ENCODE results near the gene FAM151B.
"Not testable (repeated sequence)": the region's sequence is repeated elsewhere in the genome, so short reads cannot be mapped to it uniquely, and the experiment has no call there.

The FAM151B gene, protein sequence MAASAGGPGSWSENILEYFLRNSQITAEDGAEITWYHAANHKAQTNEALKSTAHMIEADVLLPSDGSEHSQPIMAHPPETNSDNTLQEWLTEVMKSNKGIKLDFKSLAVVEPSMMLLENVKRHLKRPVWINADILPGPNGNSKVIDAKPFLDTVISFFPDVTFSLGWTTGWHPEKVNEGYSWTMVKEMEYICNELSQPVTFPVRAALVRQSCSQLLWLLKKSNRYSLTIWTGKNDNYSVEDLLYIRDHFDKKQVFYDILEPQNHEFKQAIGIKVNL

DNA sequence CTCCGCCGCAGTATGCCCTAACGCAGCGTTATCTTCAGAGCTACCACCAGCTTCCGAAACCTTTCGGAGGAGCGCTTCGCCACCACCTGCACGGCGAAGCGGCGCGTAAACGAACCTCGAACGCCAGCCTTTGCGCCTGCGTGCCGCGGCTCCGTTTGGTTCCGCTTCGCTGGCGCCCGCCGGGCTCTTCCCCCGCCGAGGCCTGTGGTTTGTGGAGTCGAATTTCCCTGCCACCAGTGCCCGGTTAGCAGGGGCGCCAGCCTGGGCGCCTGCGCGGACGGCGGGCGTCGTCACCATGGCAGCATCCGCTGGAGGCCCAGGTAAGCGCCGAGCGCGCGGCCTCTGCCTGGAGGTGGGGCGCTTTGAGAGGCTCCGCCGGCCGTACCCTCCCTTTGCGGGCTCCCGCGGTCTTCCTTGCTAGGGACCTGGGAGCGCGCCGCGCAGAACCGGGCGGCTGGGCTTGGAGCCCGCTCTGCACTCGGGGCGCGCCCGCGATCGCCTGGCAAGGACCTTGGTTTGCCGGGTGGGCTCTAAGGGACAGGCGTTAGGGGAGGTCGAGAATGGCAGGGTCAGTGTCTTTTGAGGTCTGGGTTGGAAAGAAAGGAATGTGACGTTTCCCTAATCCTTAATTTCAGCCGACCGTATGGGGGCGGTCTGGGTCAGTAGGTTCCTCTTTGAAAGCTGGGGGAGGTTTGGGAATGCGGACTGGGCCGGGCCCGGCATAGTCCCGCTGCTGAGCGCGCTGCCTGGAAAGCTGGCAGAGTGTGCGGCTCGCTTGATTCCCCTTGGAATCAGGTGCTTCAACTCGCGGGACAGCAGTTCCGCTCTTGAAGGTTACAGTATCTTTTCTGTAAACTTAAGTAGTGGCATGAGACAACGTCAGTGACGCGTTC lies at the start of gene FAM151B:
FAM151B (plus strand) TSS at position 272 of the 893 bp plus-strand sequence; CDS start at position 296, 24 bp downstream.
- DNase-seq (ENCODE audit: low spot score), result peak; percentile 94

DNA sequence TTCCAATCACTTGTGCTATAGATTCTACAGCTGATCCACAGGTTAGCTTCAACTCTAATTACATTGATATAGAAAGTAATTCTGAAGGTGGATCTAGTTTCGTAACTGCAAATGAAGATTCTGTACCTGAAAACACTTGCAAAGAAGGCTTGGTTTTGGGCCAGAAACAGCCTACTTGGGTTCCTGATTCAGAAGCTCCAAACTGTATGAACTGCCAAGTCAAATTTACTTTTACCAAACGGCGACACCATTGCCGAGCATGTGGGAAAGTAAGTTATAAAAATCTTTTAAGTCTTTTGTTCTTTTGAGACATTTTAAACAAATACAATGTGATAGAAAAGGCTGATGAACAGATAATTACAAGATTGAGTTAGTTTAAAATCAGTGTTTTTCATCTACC lies 49.2 kb upstream of the FAM151B start:
- no peak for DNase-seq (ENCODE audit: low spot score)

DNA sequence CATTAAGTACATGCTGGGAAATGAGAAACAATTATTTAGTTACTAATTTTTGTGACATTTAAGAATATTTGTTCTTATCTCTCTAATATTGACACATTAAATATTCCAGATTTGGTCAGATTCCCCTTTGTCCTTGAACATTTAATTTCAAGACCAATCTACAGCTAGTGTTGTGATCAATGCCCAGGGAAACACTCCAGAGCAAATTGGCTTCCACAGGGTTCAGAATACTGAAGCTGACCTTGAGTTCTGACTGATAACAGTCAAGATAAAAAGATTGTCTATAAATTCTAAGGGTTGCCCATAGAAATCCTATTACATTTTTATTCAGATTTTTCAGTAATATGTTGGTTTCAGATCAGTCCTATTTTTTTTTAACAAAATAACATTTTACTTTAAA lies 48.7 kb upstream of the FAM151B start:
- no peak for DNase-seq (ENCODE audit: low spot score)

DNA sequence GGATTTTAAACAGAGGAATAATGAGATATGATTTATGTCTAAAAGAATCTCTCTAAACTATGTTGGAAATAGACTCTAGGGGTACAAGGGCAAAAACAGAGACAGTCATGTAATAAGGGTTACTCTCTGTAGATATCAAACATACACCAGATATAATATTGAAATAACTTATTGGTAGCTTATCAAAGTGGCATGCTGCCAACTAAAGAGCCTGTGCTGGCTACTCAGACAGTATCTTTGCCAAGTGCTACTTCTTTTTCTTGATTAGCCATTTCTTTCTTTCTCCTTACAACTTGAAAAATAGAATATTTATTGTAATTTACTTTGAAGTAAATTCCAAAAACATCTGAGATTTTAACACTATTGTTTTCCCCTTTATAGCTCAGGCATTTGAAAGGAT lies 45.2 kb upstream of the FAM151B start:
- DNase-seq (ENCODE audit: low spot score), result no peak

DNA sequence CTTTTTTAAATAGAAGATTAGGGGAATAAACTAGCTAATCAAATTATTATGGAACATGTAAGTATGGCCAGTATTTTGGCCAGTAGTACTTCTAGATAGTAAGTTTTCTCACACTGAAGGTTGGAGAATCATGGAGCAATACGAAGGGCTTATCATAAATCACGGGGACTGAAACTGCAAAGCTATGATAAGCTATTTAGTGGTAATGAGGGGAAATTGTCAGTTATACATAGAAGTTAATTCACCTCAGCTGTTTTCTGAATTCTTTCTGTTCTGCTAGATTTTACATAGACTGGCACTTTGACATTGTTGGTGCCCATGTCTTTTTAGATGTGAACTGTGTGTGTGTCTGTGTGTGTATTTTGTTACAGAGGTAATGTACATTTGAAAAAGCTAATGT lies 34.5 kb upstream of the FAM151B start:
- DNase-seq (ENCODE audit: low spot score), result no peak

DNA sequence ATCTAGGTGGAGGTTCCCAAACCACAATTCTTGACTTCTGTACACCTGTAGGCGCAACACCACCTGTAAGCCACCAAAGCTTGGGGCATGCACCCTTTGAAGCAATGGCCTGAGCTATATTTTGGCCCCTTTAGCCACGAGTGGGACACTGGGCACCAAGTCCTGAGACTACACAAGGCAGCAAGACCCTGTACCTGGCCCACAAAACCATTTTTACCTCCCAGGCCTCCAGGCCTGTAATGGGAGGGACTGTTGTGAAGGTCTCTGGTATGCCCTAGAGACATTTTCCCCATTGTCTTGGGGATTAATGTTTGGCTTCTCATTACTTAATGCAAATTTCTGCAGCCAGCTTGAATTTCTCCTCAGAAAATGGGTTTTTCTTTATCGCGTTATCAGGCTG lies 24.6 kb upstream of the FAM151B start:
- DNase-seq (ENCODE audit: low spot score), result no peak

DNA sequence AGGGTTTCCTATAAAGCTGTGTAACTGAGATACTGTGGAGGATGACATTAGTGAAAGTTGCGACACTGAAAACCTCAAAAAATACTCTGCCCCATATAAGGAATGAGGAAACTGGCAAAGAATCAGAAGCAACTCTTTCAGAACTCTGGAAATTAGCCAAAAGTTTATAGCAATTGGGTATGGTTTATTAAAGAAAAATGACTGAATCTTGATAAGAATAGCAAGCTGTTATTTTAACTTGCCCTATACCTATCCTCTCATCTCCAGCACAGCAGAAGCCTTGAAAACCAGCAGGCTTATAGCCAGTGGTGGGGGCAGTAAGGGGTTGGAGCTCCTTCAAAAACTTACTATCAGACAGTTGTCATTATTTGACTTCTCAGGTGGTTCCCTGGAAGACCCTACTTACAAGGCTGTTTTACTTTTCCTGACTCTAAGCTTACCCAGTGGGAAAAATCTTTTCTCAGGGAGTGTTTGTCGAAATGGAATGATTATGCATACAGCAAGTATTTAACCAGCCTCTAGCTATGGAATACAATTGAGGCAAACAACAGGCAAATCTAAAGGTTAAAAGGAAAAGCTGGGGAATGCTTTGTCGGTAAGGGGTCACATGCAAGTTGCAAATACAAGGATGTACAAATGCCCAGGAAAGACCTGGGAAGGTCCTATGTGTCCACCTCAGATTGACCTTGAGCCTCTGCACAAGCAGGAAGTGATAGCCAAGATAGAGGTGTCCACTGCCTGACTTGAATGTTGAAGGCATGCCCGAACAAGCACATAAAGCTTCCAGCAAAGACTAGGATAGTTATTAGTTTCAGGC lies 21.0 kb upstream of the FAM151B start:
- DNase-seq (ENCODE audit: low spot score), result no peak

DNA sequence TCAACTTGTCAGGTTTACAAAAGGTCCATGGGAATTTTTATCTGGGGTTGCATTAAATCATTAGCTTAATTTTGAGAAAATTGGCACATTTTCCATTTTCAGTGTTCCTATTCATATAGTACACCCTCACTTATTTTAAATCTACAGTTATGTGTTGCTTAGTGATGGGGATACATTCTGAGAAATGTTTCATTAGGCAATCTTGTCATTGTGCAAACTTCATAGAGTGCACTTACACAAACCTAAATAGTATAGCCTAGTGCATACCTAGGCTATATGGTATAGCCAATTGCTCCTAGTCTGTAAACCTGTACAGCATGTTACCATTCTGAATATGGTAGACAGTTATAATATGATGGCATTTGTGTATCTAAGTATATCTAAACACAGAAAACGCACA lies 19.8 kb upstream of the FAM151B start:
- DNase-seq (ENCODE audit: low spot score), result no peak

DNA sequence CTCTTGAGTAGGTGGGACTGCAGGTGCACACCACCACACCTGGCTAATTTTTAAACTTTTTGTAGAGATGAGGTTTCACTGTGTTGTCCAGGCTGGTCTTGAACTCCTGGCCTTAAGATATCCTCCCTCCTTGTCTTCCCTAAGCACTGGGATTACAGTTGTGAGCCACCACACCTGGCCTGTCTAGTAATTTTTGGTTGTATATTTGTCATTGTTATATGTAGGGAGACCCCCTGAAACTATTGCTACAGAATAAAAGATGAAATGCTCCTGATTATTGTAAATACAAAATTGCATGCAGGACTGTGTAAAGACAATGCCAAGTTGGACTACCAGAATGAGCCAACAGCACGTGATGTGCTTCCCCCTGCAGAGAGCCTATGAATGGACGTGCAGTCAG lies 17.3 kb upstream of the FAM151B start:
- not testable (repeated sequence) for DNase-seq (ENCODE audit: low spot score)

DNA sequence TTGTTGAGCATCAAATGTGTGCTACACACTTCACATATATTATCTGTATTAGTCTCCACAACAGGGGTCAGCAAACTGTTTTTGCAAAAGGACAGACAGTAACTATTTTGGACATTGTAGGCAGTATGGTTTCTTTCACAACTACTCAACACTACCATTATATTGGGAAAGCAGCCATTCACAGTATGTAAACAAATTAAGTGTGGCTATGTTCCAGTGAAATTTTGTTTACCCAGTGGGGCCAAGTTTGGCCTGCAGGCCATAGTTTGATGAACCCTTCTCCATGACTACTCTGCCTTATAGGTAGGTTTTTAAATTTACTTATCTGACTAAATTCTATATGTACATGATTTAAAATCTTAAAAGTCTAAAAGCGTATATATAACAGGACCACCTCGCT lies 13.0 kb upstream of the FAM151B start:
- no peak for DNase-seq (ENCODE audit: low spot score)

DNA sequence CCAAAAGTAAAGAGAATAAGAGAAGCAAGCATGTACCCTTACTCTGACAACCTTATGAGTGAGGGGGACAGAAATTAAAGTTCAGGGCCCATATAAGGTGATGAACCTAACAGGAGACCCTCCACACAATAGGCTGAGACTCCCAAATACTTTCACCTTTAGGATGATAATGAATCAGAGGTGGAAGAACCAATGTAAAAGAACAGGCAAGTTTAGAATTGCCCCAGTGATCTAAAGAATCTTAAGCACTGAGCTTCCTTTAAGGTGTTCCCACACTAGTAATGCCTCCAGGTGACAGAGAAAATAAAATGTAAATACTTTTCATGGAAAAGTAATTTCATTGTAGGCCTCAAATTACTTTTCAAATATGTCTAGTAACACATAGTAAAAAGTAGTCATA lies 8.2 kb upstream of the FAM151B start:
- no peak for DNase-seq (ENCODE audit: low spot score)

DNA sequence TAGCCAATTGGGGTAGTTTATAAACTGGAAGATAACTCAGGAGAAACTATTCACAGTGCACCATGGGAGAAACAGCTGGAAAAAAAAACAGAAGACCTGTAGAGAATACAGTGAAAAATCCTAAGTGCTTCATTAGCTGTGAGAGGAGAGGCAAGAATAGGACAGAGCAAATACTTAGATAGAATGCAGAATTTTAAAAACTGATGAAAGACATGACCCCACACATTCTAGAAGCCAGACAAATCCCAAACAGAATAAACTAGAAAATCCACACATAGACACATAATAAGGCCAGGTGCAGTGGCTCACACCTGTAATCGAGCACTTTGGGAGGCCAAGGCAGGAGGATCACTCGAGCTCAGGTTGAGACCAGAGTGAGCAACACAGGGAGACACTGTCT lies 7.5 kb upstream of the FAM151B start:
- DNase-seq (ENCODE audit: low spot score), result no peak

DNA sequence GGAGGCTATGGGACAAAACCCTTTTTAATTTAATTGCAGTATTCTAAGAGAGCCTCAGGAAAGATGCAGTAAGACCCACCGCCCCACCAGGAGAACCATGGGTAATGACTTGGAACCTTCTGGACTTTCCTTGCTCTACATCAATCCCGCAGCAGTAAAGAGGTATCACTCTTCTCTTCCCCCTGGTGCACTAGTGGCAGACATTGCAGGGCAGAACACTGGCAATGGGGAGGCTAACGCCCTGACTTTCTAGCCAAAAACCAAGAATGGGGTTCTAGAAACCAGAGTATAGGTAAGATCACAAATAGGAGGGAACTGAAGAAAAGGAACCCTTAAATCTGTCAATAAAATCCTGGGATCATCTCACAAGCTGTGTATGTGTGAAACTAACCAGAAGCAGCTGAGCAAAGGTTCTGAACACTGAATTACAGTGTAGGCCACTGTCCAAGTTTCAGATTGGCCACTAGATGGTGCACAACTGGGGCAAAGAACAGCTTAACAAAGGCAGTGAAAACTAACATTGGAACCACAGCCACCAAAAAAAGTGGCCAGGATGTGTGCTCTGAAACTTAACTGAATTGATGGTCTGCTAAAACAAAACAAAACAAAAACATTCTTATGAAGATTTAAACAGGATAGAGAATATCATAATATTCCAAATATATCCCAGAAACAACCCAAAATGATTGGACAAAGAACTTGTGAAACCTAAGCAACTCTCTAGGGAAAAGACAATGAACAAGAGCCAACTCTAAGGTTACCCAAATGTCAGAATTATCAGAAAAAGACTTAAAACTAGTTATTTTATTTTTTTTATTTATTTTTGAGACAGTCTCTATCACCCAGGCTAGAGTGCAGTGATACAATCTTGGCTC lies 6.6 kb upstream of the FAM151B start:
- no peak for DNase-seq (ENCODE audit: low spot score)

DNA sequence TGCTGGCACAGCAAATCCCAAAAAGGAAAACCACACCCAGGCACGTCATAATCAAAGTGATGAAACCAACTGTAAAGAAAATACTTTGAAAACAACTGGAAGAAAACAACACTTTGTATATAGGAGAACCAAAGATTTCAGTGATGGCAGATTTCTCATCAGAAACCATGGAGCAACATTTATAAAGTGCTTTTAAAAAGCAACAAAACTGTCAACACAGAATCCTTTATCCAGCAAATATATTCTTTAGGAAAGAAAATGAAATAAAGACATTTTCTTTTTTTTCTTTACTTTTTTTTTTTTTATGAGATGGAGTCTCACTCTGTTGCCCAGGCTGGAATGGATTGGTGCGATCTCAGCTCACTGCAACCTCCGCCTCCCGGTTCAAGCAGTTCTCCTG lies 5.3 kb upstream of the FAM151B start:
- DNase-seq (ENCODE audit: low spot score), result no peak

DNA sequence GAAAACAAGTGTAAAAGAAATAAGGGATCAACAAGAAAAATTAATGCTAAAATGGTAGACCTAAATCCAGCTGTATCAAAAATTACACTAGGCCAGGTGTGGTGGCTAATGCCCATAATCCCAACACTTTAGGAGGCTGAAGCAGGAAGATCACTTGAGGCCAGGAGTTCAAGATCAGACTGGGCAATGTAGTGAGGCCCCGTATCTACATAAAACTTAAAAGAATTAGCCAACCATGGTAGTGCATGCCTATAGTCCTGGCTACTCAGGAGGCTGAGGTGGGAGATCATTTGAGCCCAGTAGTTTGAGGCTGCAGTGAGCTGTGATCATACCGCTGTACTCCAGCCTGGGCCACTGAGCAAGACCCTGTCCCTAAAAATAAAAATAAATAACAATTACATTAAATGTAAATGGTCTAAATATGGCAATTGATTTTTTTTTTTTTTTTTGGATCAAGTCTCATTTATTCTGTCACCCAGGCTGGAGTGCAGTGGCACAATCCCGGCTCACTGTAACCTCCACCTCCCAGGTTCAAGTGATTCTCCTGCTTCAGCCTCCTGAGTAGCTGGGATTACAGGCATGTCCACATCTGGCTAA lies 4.2 kb upstream of the FAM151B start:
- no peak for DNase-seq (ENCODE audit: low spot score)

DNA sequence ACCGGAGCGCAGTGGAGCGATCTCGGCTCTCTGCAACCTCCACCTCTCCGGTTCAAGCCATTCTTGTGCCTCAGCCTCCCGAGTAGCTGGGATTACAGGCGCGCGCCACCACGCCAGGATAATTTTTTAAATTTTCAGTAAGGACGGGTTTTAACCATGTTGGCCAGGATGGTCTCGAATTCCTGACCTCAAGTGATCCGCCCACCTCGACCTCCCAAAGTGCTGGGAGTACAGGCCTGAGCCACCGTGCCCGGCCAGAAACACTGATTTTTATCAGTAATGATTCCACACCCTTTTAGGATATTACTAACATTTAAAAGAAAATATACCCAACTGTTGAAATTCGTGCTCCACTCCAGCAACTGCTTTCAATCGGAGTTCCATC lies 464 bp upstream of the FAM151B start:
- DNase-seq (ENCODE audit: low spot score), result no peak

DNA sequence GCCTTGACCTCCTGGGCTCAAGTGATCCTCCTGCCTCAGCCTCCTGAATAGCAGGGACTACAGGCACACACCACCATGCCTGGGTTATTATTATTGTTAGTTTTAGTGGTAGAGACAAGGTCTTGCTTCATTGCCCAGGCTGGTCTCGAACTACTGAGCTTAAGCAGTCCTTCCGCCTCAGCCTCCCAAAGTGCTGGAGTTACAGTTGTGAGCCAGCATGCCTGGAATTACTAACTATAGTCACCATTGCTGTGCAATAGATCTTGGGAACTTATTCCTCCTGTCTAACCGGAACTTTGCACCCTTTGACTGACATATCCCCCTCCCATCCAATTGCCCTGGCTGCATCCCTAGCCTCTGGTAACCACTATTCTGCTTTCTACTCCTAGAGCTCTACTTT lies 3.4 kb downstream of the FAM151B start:
- no peak for DNase-seq (ENCODE audit: low spot score)

DNA sequence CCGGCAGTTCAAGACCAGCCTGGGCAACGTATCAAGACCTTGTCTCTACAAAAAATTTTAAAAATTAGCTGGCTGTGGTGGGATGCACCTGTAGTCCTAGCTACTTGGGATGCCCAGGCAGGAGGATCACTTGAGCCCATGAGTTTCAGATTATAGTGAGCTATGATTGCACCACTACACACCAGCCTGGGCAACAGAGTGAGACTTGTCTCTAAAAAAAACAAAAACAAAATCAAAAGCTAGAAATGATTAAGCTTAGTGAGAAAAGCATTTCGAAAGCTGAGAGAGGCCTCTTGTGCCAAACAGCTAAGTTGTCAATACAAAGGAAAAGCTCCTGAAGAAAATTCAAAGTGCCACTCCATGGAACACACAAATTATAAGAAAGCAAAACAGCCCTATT lies 4.8 kb downstream of the FAM151B start:
- no peak for DNase-seq (ENCODE audit: low spot score)

DNA sequence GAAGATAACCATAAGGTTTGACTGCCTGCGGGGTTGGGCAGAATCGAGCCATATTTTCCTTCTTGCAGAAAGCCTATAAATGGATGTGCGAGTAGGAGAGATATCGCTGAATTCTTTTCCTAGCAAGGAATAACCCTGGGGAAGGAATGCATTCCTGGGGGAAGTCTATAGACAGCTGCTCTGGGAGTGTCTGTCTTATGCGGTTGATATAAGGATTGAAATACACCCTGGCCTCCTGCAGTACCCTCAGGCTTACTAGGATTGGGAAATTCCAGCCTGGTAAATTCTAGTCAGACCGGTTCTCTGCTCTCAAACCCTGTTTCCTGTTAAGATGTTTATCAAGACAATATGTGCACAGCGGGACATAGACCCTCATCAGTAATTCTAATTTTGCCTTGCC lies 5.5 kb downstream of the FAM151B start:
- not testable (repeated sequence) for DNase-seq (ENCODE audit: low spot score)

DNA sequence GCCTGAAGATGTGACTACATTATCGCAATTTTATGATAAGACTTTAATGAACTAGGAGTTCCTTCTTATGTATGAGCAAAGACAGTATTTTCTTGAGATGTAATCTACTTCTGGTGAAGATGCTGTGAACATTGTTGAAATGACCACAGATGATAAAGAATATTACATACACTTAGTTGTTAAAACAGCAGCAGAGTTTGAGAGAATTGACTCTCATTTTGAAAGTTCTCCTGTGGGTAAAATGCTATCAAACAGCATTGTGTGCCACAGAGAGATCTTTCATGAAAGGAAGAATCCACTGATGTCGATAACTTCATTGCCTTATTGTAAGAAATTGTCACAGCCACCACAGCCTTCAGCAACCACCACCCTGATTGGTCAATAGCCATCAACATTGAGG lies 8.0 kb downstream of the FAM151B start:
- DNase-seq (ENCODE audit: low spot score), result no peak

DNA sequence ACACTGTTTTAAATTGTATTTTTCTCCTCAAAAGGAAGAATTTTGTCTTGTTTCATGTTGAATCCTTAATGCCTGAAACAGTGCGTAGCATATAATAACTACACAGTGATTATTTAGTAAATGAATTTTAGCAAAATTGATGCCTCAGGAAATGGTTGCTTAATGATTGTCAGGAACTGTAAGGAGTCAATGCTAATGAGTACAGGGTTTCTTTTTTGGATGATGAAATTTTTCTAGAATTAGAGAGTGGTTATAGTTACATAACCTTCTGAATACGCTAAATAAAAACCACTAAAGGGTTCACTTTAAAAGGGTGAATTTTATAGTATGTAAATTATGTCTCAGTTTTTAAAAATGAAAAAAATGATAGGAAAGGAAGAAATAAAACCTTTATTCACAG lies 14.9 kb downstream of the FAM151B start:
- no peak for DNase-seq (ENCODE audit: low spot score)
